Measurements from ENCODE around the gene METAP1.

DNA sequence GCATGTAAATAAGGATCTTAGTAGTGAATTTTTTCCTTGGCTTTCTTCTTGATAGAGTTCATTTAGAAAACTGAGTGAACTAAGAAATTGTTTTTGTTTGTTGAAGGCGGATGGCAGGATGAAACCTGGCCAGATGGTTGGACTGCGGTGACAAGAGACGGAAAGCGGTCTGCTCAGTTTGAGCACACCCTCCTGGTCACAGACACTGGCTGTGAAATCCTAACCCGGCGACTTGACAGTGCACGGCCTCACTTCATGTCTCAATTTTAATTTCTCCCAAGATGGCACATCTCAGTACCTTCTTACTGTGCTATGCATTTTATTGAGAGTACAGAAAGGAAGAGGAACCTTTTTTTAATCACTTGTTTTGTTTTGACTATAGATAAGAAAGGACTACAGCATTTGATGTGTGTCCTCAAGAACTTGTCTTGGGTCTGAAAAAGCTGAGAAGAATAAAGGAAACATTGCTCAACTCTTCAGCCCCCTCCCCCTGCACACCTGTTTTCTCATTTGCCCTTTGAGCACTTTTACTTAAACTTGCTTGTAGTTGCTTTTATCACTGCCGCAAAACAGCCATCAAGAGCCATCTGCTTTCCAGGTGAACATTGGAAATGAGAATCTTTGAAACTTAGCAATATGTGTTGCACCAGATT lies 65.7 kb downstream of the METAP1 start:
- TF ChIP-seq, protein P1, sequence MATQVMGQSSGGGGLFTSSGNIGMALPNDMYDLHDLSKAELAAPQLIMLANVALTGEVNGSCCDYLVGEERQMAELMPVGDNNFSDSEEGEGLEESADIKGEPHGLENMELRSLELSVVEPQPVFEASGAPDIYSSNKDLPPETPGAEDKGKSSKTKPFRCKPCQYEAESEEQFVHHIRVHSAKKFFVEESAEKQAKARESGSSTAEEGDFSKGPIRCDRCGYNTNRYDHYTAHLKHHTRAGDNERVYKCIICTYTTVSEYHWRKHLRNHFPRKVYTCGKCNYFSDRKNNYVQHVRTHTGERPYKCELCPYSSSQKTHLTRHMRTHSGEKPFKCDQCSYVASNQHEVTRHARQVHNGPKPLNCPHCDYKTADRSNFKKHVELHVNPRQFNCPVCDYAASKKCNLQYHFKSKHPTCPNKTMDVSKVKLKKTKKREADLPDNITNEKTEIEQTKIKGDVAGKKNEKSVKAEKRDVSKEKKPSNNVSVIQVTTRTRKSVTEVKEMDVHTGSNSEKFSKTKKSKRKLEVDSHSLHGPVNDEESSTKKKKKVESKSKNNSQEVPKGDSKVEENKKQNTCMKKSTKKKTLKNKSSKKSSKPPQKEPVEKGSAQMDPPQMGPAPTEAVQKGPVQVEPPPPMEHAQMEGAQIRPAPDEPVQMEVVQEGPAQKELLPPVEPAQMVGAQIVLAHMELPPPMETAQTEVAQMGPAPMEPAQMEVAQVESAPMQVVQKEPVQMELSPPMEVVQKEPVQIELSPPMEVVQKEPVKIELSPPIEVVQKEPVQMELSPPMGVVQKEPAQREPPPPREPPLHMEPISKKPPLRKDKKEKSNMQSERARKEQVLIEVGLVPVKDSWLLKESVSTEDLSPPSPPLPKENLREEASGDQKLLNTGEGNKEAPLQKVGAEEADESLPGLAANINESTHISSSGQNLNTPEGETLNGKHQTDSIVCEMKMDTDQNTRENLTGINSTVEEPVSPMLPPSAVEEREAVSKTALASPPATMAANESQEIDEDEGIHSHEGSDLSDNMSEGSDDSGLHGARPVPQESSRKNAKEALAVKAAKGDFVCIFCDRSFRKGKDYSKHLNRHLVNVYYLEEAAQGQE (IDR thresholded peaks at IDR 0.05), result no peak
- TF ChIP-seq, protein P2, sequence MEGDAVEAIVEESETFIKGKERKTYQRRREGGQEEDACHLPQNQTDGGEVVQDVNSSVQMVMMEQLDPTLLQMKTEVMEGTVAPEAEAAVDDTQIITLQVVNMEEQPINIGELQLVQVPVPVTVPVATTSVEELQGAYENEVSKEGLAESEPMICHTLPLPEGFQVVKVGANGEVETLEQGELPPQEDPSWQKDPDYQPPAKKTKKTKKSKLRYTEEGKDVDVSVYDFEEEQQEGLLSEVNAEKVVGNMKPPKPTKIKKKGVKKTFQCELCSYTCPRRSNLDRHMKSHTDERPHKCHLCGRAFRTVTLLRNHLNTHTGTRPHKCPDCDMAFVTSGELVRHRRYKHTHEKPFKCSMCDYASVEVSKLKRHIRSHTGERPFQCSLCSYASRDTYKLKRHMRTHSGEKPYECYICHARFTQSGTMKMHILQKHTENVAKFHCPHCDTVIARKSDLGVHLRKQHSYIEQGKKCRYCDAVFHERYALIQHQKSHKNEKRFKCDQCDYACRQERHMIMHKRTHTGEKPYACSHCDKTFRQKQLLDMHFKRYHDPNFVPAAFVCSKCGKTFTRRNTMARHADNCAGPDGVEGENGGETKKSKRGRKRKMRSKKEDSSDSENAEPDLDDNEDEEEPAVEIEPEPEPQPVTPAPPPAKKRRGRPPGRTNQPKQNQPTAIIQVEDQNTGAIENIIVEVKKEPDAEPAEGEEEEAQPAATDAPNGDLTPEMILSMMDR (IDR thresholded peaks at IDR 0.05), result no peak
- no peak for TF ChIP-seq SMC3 (IDR thresholded peaks at IDR 0.05)
- TF ChIP-seq, protein P3, sequence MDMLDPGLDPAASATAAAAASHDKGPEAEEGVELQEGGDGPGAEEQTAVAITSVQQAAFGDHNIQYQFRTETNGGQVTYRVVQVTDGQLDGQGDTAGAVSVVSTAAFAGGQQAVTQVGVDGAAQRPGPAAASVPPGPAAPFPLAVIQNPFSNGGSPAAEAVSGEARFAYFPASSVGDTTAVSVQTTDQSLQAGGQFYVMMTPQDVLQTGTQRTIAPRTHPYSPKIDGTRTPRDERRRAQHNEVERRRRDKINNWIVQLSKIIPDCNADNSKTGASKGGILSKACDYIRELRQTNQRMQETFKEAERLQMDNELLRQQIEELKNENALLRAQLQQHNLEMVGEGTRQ (IDR thresholded peaks at IDR 0.05), result no peak
- no peak for TF ChIP-seq EP300 (IDR thresholded peaks at IDR 0.05)
- TF ChIP-seq POLR2AphosphoS2 (conservative IDR thresholded peaks at IDR 0.05; ENCODE audit: low read length), result no peak
- no peak for TF ChIP-seq MYC (IDR thresholded peaks at IDR 0.05; ENCODE audit: borderline replicate concordance, low read length)
- TF ChIP-seq POLR2A (IDR thresholded peaks at IDR 0.05; ENCODE audit: low read length), result no peak
- no peak for TF ChIP-seq CBX8 (IDR thresholded peaks at IDR 0.05)

Data from A549 (cell line).